Heart right ventricle (tissue), 16 donors: ENCODE data around the gene B3GALT4. TPM values are rescaled to one million over a fixed set of nuclear protein-coding genes. Genes with fewer than 3 reads are reported as not detected.

Experiments
- ATAC-seq, 8 donors: fragments of 200-7000 bp; cut with Tn5 transposase; one replicate each; pipeline ENCODE4 v1.9.1; 2020; ENCODE audit warnings: mild to moderate bottlenecking in 8 of 8, moderate library complexity in 8 of 8, moderate number of reproducible peaks in 1 of 8
- DNase-seq, 2 donors: peaks; one replicate each; pipeline ENCODE4 v3.0.0-alpha.2; 2020
- H3K27ac ChIP-seq, 10 donors: fragments of 200-600 bp; sonication (generic) in 2 of 10; one replicate each; pipeline versions ENCODE4 v1.5.0 to v1.8.0; 2020 to 2022; ENCODE audit warnings: mild to moderate bottlenecking in 3 of 10
- H3K27me3 ChIP-seq, 7 donors: fragments of 200-600 bp; one replicate each; pipeline ENCODE4 v1.8.0; 2021 to 2022; ENCODE audit warnings: mild to moderate bottlenecking in 2 of 7
- H3K36me3 ChIP-seq, 9 donors: fragments of 200-600 bp; sonication (generic) in 1 of 9; one replicate each; pipeline versions ENCODE4 v1.5.0 to v1.8.0; 2020 to 2022; ENCODE audit warnings: mild to moderate bottlenecking in 2 of 9
- H3K4me1 ChIP-seq, 9 donors: fragments of 200-600 bp; sonication (generic) in 1 of 9; one replicate each; pipeline versions ENCODE4 v1.5.0 to v1.8.0; 2020 to 2022; ENCODE audit warnings: mild to moderate bottlenecking in 4 of 9
- H3K4me3 ChIP-seq, 10 donors: fragments of 200-600 bp; sonication (generic) in 2 of 10; one replicate each; pipeline versions ENCODE4 v1.5.0 to v1.8.0; 2020 to 2022; ENCODE audit warnings: mild to moderate bottlenecking in 7 of 10, moderate library complexity in 2 of 10
- H3K9me3 ChIP-seq, 11 donors: fragments of 200-600 bp in 10 of 11; sonication (generic) in 2 of 11; one replicate each; pipeline versions ENCODE4 v1.5.0 to v1.8.0; 2013 to 2022; ENCODE audit warnings: mild to moderate bottlenecking in 2 of 11, control low read depth in 1 of 11, moderate library complexity in 1 of 11
- WGBS, 2 donors: extraction: QIAGEN DNeasy Blood & Tissue Kit; methylation state at CpG; one replicate each; pipeline ENCODE4 v1.1.7; 2013; ENCODE audit warnings: inconsistent platforms in 1 of 2; 5-methylcytosine and 5-hydroxymethylcytosine counted together
- intact Hi-C, 10 donors: fragments of 100-400 bp; cut with DNase I; formaldehyde crosslinking; loops; one replicate each; pipeline versions ENCODE4 v1.11.1 to v1.14.2; 2022
- polyA plus RNA-seq, 2 donors: library from polyadenylated mRNA; stranded (reverse); fragments of 200-250 nt; gene quantifications; one replicate each; pipeline ENCODE4 v1.2.3, GENCODE V29; 2013
- total RNA-seq, 10 donors: library from RNA; stranded (reverse); fragmentation: NEBNext Ultra II Directional in 3 of 10; extraction: Animal tissue kit (Norgen Biotek cat#: 25700) in 3 of 10; gene quantifications; one replicate each; pipeline versions ENCODE4 v1.2.1 to v1.2.4, GENCODE V29; 2021 to 2023
- TF ChIP-seq, protein P1 (sequence below), 9 donors: fragments of 200-600 bp; sonication (generic) in 2 of 9; IDR thresholded peaks; one replicate each; pipeline versions ENCODE4 v1.5.0 to v1.8.0; 2021 to 2022; ENCODE audit warnings: antibody characterized with exemption in 9 of 9, mild to moderate bottlenecking in 5 of 9, moderate library complexity in 1 of 9
- donor health status: Arrhythmogenic right ventricular cardiomyopathy.
- donor health status: ischemic (EF 13 %, LVEDD 7.1; RV severe dilation, severe dysfunction).
- donor health status: healthy with polysubstance abuse.
- donor health status: DM: no; HTN: yes; CAD: no.
- donor health status: DM: no; HTN: no; CAD: no.
- donor health status: ischemic (EF 25% LVEDD 6.9; RV normal size, moderate dysfunction).
- donor health status: ischemic (EF 25% LVEDD 5.7; RV mildly dilated, moderate dysfunction).
- donor health status: healthy.
- donor health status: DM: yes; HTN: yes; CAD: no.
- donor health status: Ischemic cardiomyopathy.
- donor health status: ischemic (EF 35%, LVEDD 5.7; RV mildly dilated, moderate dysfunction).
- donor health status: nonischemic (EF 11% LVEDD 7.7; RV severe dilation, severe dysfunction).
- donor health status: DM: yes; HTN: yes; CAD: no.
- donor health status: PGD.
- donor health status: ischemic (EF 29% LVEDD 5.4; RV normal size, mild dysfunction).
- donor health status: nonischemic (EF 23%, LVEDD 6.1; RV moderate dilation, normal function).

Gene B3GALT4
- total and polyA plus RNA-seq, 12 donors: 5.3 to 12.2 (median 8.0) TPM

- TF ChIP-seq, protein P1, sequence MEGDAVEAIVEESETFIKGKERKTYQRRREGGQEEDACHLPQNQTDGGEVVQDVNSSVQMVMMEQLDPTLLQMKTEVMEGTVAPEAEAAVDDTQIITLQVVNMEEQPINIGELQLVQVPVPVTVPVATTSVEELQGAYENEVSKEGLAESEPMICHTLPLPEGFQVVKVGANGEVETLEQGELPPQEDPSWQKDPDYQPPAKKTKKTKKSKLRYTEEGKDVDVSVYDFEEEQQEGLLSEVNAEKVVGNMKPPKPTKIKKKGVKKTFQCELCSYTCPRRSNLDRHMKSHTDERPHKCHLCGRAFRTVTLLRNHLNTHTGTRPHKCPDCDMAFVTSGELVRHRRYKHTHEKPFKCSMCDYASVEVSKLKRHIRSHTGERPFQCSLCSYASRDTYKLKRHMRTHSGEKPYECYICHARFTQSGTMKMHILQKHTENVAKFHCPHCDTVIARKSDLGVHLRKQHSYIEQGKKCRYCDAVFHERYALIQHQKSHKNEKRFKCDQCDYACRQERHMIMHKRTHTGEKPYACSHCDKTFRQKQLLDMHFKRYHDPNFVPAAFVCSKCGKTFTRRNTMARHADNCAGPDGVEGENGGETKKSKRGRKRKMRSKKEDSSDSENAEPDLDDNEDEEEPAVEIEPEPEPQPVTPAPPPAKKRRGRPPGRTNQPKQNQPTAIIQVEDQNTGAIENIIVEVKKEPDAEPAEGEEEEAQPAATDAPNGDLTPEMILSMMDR (IDR thresholded peaks at IDR 0.05): no peak
- H3K4me3 ChIP-seq: peak overlapping the region; percentile 78 to 99 (median 90)
- peak; percentile 47 to 58 for DNase-seq
- peaks cover 12 to 57% (median 45%) of the 10 kb centered on the region in 9 donors for H3K4me1 ChIP-seq
- 1% methylated on average over 33 of the region's 33 CpGs for WGBS, 2 donors
- ATAC-seq: peak; percentile 2 to 32 (median 4)
- peaks cover 0 to 46% (median 7%) of the 10 kb centered on the region in 9 donors for H3K36me3 ChIP-seq
- intact Hi-C loops: loop anchor here in 2 of 10 donors (2.0 to 10.0 kb wide), 2 partner anchors 14 to 102 kb away; partner anchors contain the start of genes CUTA (in 2 of the 2), PHF1 (in 2 of the 2) and RGL2 (in 1 of the 2)
- H3K9me3 ChIP-seq: no peaks in the 10 kb centered on the region
- H3K27ac ChIP-seq: peak overlapping the region; percentile 93 to 100 (median 98)
- no peaks in the 10 kb centered on the region for H3K27me3 ChIP-seq
These were observed 36.3 kb downstream of the B3GALT4 start for GRCh38 chr6:33313105-33313708.

DNA sequence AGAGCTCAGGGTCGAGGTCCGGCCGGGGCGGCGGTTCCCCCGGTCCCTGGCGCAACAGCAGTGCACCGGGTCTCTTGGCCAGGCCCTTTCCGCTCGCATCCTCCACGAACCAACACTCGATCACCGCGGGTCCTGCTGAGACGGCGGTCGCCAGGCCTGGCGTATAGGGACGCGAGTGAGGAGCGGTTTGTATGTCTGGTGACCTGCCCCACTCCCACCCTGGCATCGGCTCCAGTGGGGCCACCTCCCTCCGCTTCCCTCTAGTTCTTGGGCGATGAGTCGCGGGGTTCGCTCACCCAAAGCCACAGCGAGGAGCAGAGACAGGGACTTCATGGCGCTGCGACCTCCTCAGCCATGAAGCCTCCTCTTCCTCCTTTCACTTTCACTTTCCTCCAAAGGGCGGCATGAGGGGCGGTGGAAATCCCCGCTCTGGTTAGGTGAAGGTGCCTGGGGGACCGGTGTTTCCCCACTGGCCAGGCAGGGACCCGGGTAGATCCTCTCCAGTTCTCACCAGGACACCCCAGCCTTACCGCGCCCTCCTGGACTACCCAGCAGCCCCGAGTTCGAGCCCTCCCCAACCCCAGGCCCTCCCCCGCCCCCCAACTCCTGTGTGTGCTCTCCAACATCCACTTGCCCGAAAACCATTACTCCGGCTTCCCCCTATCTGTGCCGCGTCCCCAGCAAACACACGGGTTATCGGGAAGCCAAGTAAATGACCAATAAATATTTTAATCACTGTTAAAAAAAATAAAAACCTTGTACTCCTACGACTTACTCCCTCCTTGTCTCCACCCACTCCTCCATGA lies 37.0 kb downstream of the B3GALT4 start, which contains the start of gene TAPBP:
Gene TAPBP, minus strand, starts transcription at position 370 of the 806 bp plus-strand sequence. Its CDS starts 37 bp downstream, at position 333.
- 0 to 1% methylated on average over 47 of the region's 47 CpGs for WGBS, 2 donors
- peak; percentile 11 to 57 (median 36) for ATAC-seq
- no peaks in the 10 kb centered on the region for H3K9me3 ChIP-seq
- H3K4me3 ChIP-seq: peak within 1 kb of the TSS; percentile 78 to 99 (median 90)
- H3K36me3 ChIP-seq: peaks cover 0 to 46% (median 12%) of the 10 kb centered on the region in 9 donors
- TF ChIP-seq, protein P1 (IDR thresholded peaks at IDR 0.05): no peak
- peak within 1 kb of the TSS; percentile 93 to 100 (median 98) for H3K27ac ChIP-seq
- H3K4me1 ChIP-seq: peaks cover 12 to 64% (median 52%) of the 10 kb centered on the region in 9 donors
- DNase-seq: peak; percentile 55 to 70
- H3K27me3 ChIP-seq: no peaks in the 10 kb centered on the region
- intact Hi-C loops: loop anchor here in 2 of 10 donors (2.0 to 10.0 kb wide), 2 partner anchors 15 to 101 kb away; partner anchors contain the start of genes CUTA (in 2 of the 2), PHF1 (in 2 of the 2) and RGL2 (in 1 of the 2)

DNA sequence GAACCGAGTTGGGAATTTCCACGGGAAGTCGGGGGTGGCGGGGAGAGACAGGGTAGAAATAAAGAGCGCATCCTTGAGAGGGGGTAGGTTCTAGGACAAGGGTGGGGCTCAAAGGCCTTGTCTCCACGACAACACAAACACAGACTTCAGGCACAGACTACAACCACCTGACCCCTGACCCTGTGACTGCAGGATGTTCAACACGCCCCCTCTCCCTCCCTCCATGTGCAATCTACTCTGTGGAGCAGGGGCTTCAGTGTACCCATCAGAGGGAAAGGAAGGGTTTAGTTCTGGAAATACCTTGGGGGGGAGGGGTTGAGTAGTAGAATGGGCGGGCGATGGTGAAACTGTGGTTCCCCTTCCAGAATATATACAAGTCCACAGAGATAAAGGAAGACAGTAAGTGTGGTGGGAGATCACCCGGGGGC lies 37.6 kb downstream of the B3GALT4 start:
- peaks cover 12 to 66% (median 54%) of the 10 kb centered on the region in 9 donors for H3K4me1 ChIP-seq
- TF ChIP-seq, protein P1 (IDR thresholded peaks at IDR 0.05): no peak
- ATAC-seq: peak; percentile 4 to 62 (median 40)
- intact Hi-C loops: loop anchor here in 2 of 10 donors (10.0 kb wide), 1 partner anchor 100 kb away; the partner anchor contains the start of genes CUTA (in 2 of the 2) and PHF1 (in 2 of the 2)
- H3K9me3 ChIP-seq: no peaks in the 10 kb centered on the region
- DNase-seq: peak; percentile 55 to 89
- H3K4me3 ChIP-seq: peak overlapping the region; percentile 78 to 99 (median 90)
- WGBS, 2 donors: 4 to 5% methylated on average over 10 of the region's 10 CpGs
- no peaks in the 10 kb centered on the region for H3K27me3 ChIP-seq
- peaks cover 0 to 46% (median 18%) of the 10 kb centered on the region in 9 donors for H3K36me3 ChIP-seq
- H3K27ac ChIP-seq: peak overlapping the region; percentile 93 to 100 (median 98)
